Measurements from ENCODE around the gene ADAMTSL1. TPM values are rescaled to one million over a fixed set of nuclear protein-coding genes. Genes with fewer than 3 reads are reported as not detected.

The ADAMTSL1 gene
- total RNA-seq, 1 experiment from 2014 or later = not detected

- in situ Hi-C loops (cut with HindIII; ENCODE audit: low pct_unique_long_range_greater_than_20kb, low sequenced_read_pairs) = no loop called here
- no TSS peak for BruUV-seq (replicated peaks)
- Histone ChIP-seq H3K27me3 (ENCODE audit: control insufficient read depth, insufficient read depth, low read length) (no peaks in the 10 kb centered on the region), H3K4me1 (ENCODE audit: control insufficient read depth, insufficient read depth, low read length) (no peaks in the 10 kb centered on the region), H3K36me3 (ENCODE audit: control insufficient read depth, insufficient read depth, low read length) (no peaks in the 10 kb centered on the region), H3K9me3 (ENCODE audit: control insufficient read depth, insufficient read depth, low read depth, low read length) (no peaks in the 10 kb centered on the region), H3K4me3 (ENCODE audit: low read depth in 2 of 2, low read length in 2 of 2) (no peak overlapping the region), H3K27ac (ENCODE audit: low read length) (no peak overlapping the region)
- DNase-seq (ENCODE audit: low read depth, low spot score) (no peak), ATAC-seq (no peak)
- TF ChIP-seq CTCF (IDR thresholded peaks at IDR 0.05) = no peak
- TF ChIP-seq SIN3A (IDR thresholded peaks at IDR 0.05; ENCODE audit: borderline replicate concordance, insufficient read depth, low read depth, low read length) = no peak
- TF ChIP-seq POLR2AphosphoS5 (IDR thresholded peaks at IDR 0.05; ENCODE audit: low read depth, low read length) = no peak
- no peak for TF ChIP-seq TCF7L2 (IDR thresholded peaks at IDR 0.05; ENCODE audit: low read depth, low read length)
- no peak for TF ChIP-seq REST (IDR thresholded peaks at IDR 0.05; ENCODE audit: insufficient read depth in 1 of 2, low read depth in 2 of 2, low read length in 1 of 2)
- POLR2A ChIA-PET = no interaction called here
- CTCF ChIA-PET = no interaction called here
- intact Hi-C loops (cut with micrococcal nuclease; ENCODE audit: unreplicated experiment) = no loop called here
Observed at GRCh38 chr9:18855656-18856055, 381.7 kb downstream of the ADAMTSL1 start.

- BruUV-seq (replicated peaks) = no TSS peak
- ChIA-PET CTCF (no interaction called here), POLR2A (no interaction called here)
- Histone ChIP-seq H3K36me3 (ENCODE audit: control insufficient read depth, insufficient read depth, low read length) (no peaks in the 10 kb centered on the region), H3K27ac (ENCODE audit: low read length) (no peak overlapping the region), H3K4me1 (ENCODE audit: control insufficient read depth, insufficient read depth, low read length) (no peaks in the 10 kb centered on the region), H3K27me3 (ENCODE audit: control insufficient read depth, insufficient read depth, low read length) (no peaks in the 10 kb centered on the region), H3K9me3 (ENCODE audit: control insufficient read depth, insufficient read depth, low read depth, low read length) (no peaks in the 10 kb centered on the region), H3K4me3 (ENCODE audit: low read depth in 2 of 2, low read length in 2 of 2) (no peak overlapping the region)
- TF ChIP-seq POLR2AphosphoS5 (IDR thresholded peaks at IDR 0.05; ENCODE audit: low read depth, low read length) (no peak), SIN3A (IDR thresholded peaks at IDR 0.05; ENCODE audit: borderline replicate concordance, insufficient read depth, low read depth, low read length) (no peak), TCF7L2 (IDR thresholded peaks at IDR 0.05; ENCODE audit: low read depth, low read length) (no peak), REST (IDR thresholded peaks at IDR 0.05; ENCODE audit: insufficient read depth in 1 of 2, low read depth in 2 of 2, low read length in 1 of 2) (no peak), CTCF (IDR thresholded peaks at IDR 0.05) (no peak)
- in situ Hi-C loops (cut with HindIII; ENCODE audit: low pct_unique_long_range_greater_than_20kb, low sequenced_read_pairs) (no loop called here), intact Hi-C loops (cut with micrococcal nuclease; ENCODE audit: unreplicated experiment) (no loop called here)
- ATAC-seq = no peak
- DNase-seq (ENCODE audit: low read depth, low spot score) = no peak
Observed at GRCh38 chr9:18857334-18857733, 383.4 kb downstream of the ADAMTSL1 start.

All from Panc1 (cell line).